Esophagus squamous epithelium (tissue), 4 donors: Measurements from ENCODE around the gene EMC10.

Experiments used
- CTCF ChIP-seq, 6 experiments: fragments of 450-650 bp in 4 of 6; fragments of 200-600 bp in 2 of 6; sonication (generic) in 2 of 6; IDR thresholded peaks; one replicate each; pipeline ENCODE4 v1.5.1; 2016 to 2019; ENCODE audit warnings: antibody characterized with exemption in 6 of 6, mild to moderate bottlenecking in 4 of 6, moderate library complexity in 4 of 6
- POLR2A ChIP-seq, 4 donors: fragments of 450-650 bp; IDR thresholded peaks; one replicate each; pipeline ENCODE4 v1.6.1; 2017; ENCODE audit warnings: antibody characterized with exemption in 4 of 4, mild to moderate bottlenecking in 4 of 4, moderate library complexity in 3 of 4

- peak in 2 of 6 experiments; percentile 12 to 39 for TF ChIP-seq CTCF (IDR thresholded peaks at IDR 0.05)
- TF ChIP-seq POLR2A (IDR thresholded peaks at IDR 0.05), result peak in 3 of 4 donors; percentile 8 to 64 (median 42)
Observed at GRCh38 chr19:50511069-50511822, 34.9 kb downstream of the EMC10 start, which contains the start of gene JOSD2.
